ENCODE data around the gene PPP1R16B.

PPP1R16B gene

DNA sequence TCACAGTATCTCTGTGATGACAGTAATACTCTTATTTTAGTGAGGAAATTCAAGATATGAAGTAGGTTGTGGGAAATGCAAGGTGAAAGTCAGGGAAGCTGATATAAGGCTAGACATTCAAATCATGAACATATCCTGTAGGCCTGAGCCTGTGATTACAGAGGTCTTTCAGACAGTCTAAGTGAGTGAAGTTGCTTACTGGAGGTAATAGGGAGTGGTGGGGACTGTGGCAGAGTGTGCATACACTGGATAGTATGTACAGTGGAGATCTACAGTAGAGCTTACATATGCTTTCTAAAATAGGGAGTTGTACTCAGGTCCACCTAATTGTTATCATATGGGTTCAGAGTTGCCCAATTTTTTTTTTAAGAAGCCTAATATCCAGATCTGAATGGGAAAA lies 159.8 kb downstream of the PPP1R16B start:
- no peak for DNase-seq (ENCODE audit: low spot score)

DNA sequence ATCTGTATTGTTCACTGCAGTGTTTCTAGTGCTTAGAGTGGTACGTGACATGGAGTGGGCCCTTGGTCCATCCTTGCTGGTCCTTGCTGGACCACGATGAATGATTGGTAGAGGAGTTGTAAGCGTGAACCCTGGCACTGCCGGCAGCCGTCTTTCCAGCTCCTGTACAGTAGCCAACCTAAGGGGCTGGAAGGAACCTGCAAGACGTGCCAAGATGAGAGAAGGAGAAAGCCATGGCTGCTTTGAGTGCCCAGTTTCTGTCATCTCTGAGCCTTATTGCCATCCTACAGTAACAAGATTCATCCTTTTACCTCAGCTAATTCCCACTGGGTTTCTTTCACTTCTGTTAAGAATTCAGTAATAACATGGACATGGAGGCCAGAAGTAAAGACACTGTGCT lies 162.6 kb downstream of the PPP1R16B start:
- DNase-seq (ENCODE audit: low spot score): no peak

DNA sequence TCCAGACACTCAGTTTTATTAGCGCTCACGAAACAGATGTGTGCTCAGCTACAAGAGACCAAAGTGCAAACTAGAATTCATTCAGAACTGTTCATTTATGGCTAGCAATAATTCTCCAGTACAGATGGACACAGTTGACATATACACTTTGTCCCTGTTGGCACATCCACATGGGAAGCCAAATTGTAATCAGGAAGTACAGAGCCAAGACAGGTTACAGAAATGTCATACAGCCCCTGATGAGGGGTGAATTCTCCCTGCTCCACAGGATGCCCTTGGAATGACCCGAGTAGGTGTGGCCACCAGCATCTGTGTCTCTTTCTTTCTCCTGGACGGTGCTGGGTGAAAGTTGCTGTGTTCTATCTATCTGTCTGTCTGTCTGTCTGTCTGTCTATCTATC lies 164.2 kb downstream of the PPP1R16B start:
- no peak for DNase-seq (ENCODE audit: low spot score)

- no peak for DNase-seq (ENCODE audit: low spot score)
These were observed 164.8 kb downstream of the PPP1R16B start for GRCh38 chr20:38970302-38970701.
